Stomach smooth muscle (tissue), 2 donors: Measurements from ENCODE around the gene PTGFRN.

Experiments used
- H3K27ac ChIP-seq: one replicate; pipeline ENCODE4 v1.7.0; 2013; ENCODE audit warnings: mild to moderate bottlenecking, low read length, inconsistent platforms
- H3K27me3 ChIP-seq, 2 donors: one replicate each; pipeline ENCODE4 v1.7.0; 2013; ENCODE audit warnings: low read length in 2 of 2; ENCODE audit not compliant: insufficient read depth in 2 of 2, control insufficient read depth in 1 of 2
- H3K36me3 ChIP-seq, 2 donors: one replicate each; pipeline ENCODE4 v1.7.0; 2013; ENCODE audit warnings: low read length in 2 of 2; ENCODE audit not compliant: control insufficient read depth in 2 of 2, insufficient read depth in 2 of 2
- H3K4me1 ChIP-seq: one replicate; pipeline ENCODE4 v1.7.0; 2013; ENCODE audit warnings: low read length; ENCODE audit not compliant: control insufficient read depth, insufficient read depth
- H3K4me3 ChIP-seq, 2 donors: one replicate each; pipeline ENCODE4 v1.7.0; 2013; ENCODE audit warnings: low read length in 2 of 2
- H3K9ac ChIP-seq, 2 donors: one replicate each; pipeline ENCODE4 v1.7.0; 2013; ENCODE audit warnings: low read length in 2 of 2, mild to moderate bottlenecking in 1 of 2
- H3K9me3 ChIP-seq, 2 donors: one replicate each; pipeline ENCODE4 v1.7.0; 2013; ENCODE audit warnings: low read length in 2 of 2; ENCODE audit not compliant: control insufficient read depth in 2 of 2
- donor health status: healthy.
- donor health status: Pancreatic carcinoma.

Gene PTGFRN

GRCh38 chr1:116908266-116908665 lies 1.4 kb upstream of the PTGFRN start:
- H3K27ac ChIP-seq, result peak overlapping the region; percentile 92

DNA sequence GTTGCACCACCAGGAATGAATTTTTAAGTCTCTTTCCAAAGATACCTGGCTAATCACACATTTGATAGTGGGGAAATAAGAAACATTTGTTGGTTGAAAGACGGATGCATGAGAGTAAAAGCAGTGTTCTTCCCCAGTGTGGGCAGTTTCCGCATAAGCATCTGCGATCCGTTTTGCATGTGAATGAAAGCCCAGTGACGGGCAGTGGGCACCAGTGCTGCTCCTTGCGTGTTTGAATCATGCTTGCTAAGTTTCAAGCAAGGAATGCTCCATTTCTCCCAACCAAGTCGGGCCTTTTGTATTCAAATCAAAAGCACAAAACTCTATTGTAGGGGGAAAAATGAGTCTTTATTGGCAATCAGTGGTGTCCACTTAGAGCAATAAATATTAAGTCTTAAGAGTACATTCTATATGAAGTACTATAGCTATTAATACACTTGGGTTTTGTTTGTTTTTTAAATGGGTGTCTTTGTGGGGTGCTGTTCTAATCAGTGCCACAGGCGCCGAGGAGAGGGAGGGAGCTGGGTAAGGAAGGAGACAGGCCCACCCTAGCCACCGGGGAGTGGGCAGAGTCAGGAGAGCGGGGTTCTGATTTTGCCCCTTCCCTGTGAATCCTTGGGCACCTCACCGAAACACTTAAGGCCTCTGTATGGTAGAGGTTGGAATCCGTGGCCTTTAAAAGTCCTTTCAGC lies 750 bp upstream of the PTGFRN start:
- peak overlapping the region; percentile 83 to 88 for H3K9ac ChIP-seq

More at GRCh38 chr1:116908266-116908665, 1.4 kb upstream of the PTGFRN start:
- H3K4me1 ChIP-seq, result peaks cover 35% of the 10 kb centered on the region
- peak overlapping the region in 1 of 2 donors; percentile 88 for H3K9ac ChIP-seq
- no peaks in the 10 kb centered on the region for H3K9me3 ChIP-seq
- H3K36me3 ChIP-seq, result peaks cover 0 to 2% of the 10 kb centered on the region in 2 donors
- no peak overlapping the region for H3K4me3 ChIP-seq
- no peaks in the 10 kb centered on the region for H3K27me3 ChIP-seq

DNA sequence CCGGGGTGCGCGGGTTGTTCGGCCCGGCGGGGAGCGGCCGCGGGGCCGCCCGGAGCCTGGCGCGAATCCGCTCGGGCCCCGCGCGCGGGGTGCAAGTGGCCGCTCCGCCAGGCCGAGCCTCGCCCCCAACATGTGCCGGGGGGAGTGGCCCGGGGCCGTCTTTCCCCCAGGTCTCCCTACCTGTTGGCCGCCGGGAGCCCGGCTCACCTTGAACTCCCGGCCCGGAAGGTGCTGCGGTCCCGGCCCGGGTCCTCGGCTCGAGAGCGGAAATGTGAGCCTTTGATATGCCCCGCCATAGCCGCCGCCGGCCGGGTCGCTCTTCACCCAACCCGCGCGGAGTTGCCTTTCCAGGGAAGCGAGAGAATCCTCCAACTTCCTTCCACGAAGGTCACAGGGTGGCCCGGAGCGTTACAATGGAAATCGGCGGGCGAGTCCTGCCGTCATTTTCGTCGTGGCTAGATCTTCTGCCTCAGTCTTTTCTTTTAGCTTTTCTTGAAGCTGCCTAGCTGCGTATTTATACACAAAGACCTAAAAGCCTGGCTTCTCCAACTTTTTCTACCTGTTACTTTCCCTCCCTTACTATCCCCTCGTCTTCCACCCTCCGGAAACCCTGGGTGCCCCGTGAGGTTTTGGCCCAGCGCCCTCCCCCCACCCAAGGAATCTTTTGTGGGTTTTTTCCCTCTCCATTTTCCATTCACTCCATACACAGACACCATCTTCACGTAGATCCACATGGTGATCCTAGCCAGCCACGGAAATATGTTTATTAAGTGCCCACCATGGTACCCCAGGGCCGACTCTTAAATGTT lies 867 bp downstream of the PTGFRN start:
- Histone ChIP-seq H3K9me3 (no peaks in the 10 kb centered on the region), H3K9ac (peak overlapping the region; percentile 87 to 88), H3K36me3 (peaks cover 0 to 2% of the 10 kb centered on the region in 2 donors), H3K4me3 (peak overlapping the region; percentile 78 to 85), H3K4me1 (peaks cover 52% of the 10 kb centered on the region), H3K27ac (peak overlapping the region; percentile 92), H3K27me3 (no peaks in the 10 kb centered on the region)

More for the DNA sequence above, 750 bp upstream of the PTGFRN start:
- no peaks in the 10 kb centered on the region for H3K27me3 ChIP-seq
- H3K4me1 ChIP-seq, result peaks cover 38% of the 10 kb centered on the region
- H3K4me3 ChIP-seq, result peak overlapping the region; percentile 66 to 85
- H3K9me3 ChIP-seq, result no peaks in the 10 kb centered on the region
- H3K36me3 ChIP-seq, result peaks cover 0 to 2% of the 10 kb centered on the region in 2 donors
- H3K27ac ChIP-seq, result peak overlapping the region; percentile 92

DNA sequence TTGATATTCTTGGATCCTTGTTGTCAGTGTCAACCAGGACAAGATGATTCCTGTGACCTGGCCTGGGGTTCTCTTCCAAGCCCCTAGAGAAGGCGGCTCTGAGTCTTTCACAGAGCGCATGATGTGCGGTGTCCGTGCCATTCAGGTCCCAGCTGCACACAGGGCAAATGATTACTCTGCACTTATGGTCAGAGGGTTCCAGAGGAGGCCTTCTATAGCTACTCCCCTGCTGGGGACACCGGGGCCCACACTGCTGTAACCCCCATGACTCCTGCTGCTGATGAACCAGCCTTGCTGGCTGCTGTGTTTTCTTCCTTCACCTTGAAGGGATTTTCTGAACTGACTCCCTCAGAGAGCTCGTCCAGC lies 1.5 kb downstream of the PTGFRN start:
- Histone ChIP-seq H3K27ac (peak overlapping the region; percentile 92), H3K4me3 (peak overlapping the region; percentile 78 to 85)

GRCh38 chr1:116911779-116912469 lies 2.2 kb downstream of the PTGFRN start:
- H3K4me3 ChIP-seq, result peak overlapping the region; percentile 78 to 85
- H3K27ac ChIP-seq, result peak overlapping the region; percentile 92
- H3K4me1 ChIP-seq, result peaks cover 66% of the 10 kb centered on the region
- H3K36me3 ChIP-seq, result peaks cover 0 to 2% of the 10 kb centered on the region in 2 donors
- peak overlapping the region; percentile 87 to 88 for H3K9ac ChIP-seq
- no peaks in the 10 kb centered on the region for H3K9me3 ChIP-seq
- no peaks in the 10 kb centered on the region for H3K27me3 ChIP-seq

More for the DNA sequence above, 1.5 kb downstream of the PTGFRN start:
- no peaks in the 10 kb centered on the region for H3K9me3 ChIP-seq
- peak overlapping the region; percentile 87 to 88 for H3K9ac ChIP-seq
- H3K4me1 ChIP-seq, result peaks cover 58% of the 10 kb centered on the region
- no peaks in the 10 kb centered on the region for H3K27me3 ChIP-seq
- H3K36me3 ChIP-seq, result peaks cover 0 to 2% of the 10 kb centered on the region in 2 donors

DNA sequence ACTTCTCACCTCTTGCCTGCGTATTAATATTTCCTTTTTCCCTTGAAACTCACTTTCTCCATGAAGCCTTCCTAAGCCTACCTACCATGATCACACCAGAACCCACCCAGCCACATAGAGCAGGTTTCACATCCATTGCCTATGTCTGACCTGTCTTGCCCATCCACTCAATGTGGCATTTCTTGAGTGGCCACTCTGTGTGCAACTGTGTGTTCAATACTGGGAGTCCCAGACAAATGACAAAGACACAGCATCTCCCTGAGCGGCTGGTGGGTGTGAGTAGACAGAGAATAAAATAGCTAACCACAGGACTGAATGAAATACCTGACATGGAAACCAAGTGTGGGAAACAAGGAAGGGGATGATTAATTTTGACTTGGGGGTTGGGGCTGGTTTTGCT lies 3.1 kb downstream of the PTGFRN start:
- peak overlapping the region; percentile 92 for H3K27ac ChIP-seq
- peak overlapping the region in 1 of 2 donors; percentile 29 for H3K9ac ChIP-seq
- H3K36me3 ChIP-seq, result peaks cover 0 to 2% of the 10 kb centered on the region in 2 donors
- H3K4me3 ChIP-seq, result peak overlapping the region in 1 of 2 donors; percentile 35
- H3K27me3 ChIP-seq, result no peaks in the 10 kb centered on the region
- no peaks in the 10 kb centered on the region for H3K9me3 ChIP-seq
- peaks cover 72% of the 10 kb centered on the region for H3K4me1 ChIP-seq

- Histone ChIP-seq H3K9ac (peak overlapping the region in 1 of 2 donors; percentile 39), H3K4me1 (peaks cover 73% of the 10 kb centered on the region), H3K9me3 (no peaks in the 10 kb centered on the region), H3K4me3 (no peak overlapping the region), H3K27me3 (no peaks in the 10 kb centered on the region), H3K36me3 (peaks cover 0 to 2% of the 10 kb centered on the region in 2 donors), H3K27ac (peak overlapping the region; percentile 80)
Observed at GRCh38 chr1:116913941-116914340, 4.2 kb downstream of the PTGFRN start.

DNA sequence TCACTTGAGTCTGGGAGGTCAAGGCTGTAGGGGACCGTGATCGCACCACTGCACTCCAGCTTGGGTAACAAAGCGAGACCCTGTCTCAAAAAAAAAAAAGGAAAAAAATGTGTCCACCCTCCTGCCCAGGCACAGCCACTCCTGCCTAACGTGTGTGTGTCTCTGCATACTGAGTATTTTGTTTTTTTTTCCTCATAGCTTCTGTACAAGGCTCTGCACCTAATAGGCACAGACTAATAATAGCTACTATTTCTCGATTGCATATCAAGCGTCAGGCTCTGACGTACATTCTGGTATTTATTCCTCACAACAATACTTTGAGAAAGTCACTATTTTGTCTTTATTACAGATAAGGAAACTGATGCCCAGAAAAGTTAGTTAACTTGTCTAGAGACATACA lies 5.0 kb downstream of the PTGFRN start:
- Histone ChIP-seq H3K27ac (peak overlapping the region; percentile 80), H3K4me3 (peak overlapping the region; percentile 35 to 73), H3K4me1 (peaks cover 69% of the 10 kb centered on the region), H3K27me3 (no peaks in the 10 kb centered on the region), H3K36me3 (peaks cover 0 to 2% of the 10 kb centered on the region in 2 donors), H3K9me3 (no peaks in the 10 kb centered on the region), H3K9ac (peak overlapping the region; percentile 39 to 73)

DNA sequence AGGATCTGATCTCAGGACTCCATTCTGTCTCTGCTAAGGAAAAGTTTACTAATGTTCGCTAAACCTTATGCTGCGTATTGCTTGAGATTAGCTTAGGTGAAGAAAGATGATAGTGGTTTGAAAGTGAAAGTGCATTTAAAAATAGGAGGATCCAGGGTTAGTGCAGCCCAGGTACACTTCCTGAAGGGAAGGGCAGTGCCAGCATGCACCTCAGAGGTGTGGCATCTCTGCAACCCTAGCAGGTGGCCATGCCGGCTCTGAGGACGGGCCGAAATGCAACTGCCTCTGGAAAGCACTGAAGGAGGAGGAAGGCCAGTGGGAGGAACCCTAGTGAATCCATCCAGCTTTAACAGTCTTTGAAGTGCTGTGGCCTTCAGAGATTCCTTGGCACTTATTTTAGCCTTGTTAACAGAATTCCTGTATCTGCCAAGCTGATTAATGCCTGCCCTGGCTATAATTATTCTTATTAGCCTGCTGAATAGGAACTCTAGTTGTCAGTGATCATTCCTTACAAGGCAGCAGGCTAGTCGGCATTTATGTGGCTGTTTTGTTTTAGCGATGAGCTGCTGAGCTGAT lies 5.5 kb downstream of the PTGFRN start:
- Histone ChIP-seq H3K36me3 (peaks cover 0 to 2% of the 10 kb centered on the region in 2 donors), H3K4me1 (peaks cover 71% of the 10 kb centered on the region), H3K9me3 (no peaks in the 10 kb centered on the region), H3K27me3 (no peaks in the 10 kb centered on the region), H3K27ac (peak overlapping the region; percentile 80), H3K4me3 (peak overlapping the region; percentile 35 to 73), H3K9ac (peak overlapping the region; percentile 39 to 73)

DNA sequence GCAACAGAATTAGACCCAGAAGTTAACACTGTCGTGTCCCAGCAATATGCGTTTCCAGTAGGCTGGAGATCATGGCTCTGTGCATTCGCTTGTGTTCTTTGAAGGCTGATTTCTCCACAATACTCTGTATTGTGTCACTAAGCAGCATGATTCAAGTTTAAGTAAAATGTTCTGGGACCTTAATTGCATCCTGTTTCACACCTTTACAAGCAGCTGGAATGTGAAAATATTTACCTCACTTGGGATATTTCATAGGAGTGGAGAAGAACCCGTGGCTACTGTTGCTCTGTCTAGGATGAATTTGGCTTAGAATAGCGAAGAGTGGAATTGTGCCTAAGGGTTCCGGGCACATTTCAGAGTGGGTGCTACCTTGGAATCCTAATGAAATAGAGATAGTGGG lies 6.3 kb downstream of the PTGFRN start:
- H3K9ac ChIP-seq, result peak overlapping the region in 1 of 2 donors; percentile 39
- no peaks in the 10 kb centered on the region for H3K9me3 ChIP-seq
- H3K27ac ChIP-seq, result peak overlapping the region; percentile 80
- peak overlapping the region; percentile 35 to 73 for H3K4me3 ChIP-seq
- H3K4me1 ChIP-seq, result peaks cover 73% of the 10 kb centered on the region
- H3K27me3 ChIP-seq, result no peaks in the 10 kb centered on the region
- H3K36me3 ChIP-seq, result peaks cover 0 to 2% of the 10 kb centered on the region in 2 donors
